HEK293 (cell line): ENCODE data around the gene KIAA1671.
A peak's percentile ranks its signal among the peaks of the same experiment; 100 is the strongest.

Experiments used
- CTCF ChIA-PET: fragments of 350-600 bp; formaldehyde crosslinking; extraction: SDS; loops from one replicate; lab custom pipeline; 2021; ENCODE audit warnings: antibody characterized with exemption; lab: Yijun Ruan, JAX
- POLR2A ChIA-PET: fragments of 300-600 bp; formaldehyde crosslinking; extraction: SDS; loops from one replicate; lab custom pipeline; 2020; ENCODE audit warnings: antibody characterized with exemption, inconsistent platforms; lab: Yijun Ruan, JAX
- H3K27ac ChIP-seq: fragments of 200-500 bp; sonication (Bioruptor generic); 2 replicates; pipeline ENCODE4 v1.5.1; 2014; ENCODE audit warnings: low read depth, low read length, control low read depth, inconsistent platforms; ENCODE audit errors: extremely low read depth
- H3K36me3 ChIP-seq, 2 experiments: fragments of 200-500 bp in 1 of 2; sonication (Bioruptor generic) in 1 of 2; 1 replicate in 1 of 2; 2 replicates in 1 of 2; pipeline ENCODE4 v1.5.1; 2014 to 2017; ENCODE audit warnings: inconsistent platforms in 2 of 2, low read length in 2 of 2; ENCODE audit not compliant: control insufficient read depth in 2 of 2, insufficient read depth in 1 of 2
- H3K4me1 ChIP-seq: fragments of 200-500 bp; sonication (Bioruptor generic); 2 replicates; pipeline ENCODE4 v1.5.1; 2014; ENCODE audit warnings: mild to moderate bottlenecking, low read length, inconsistent platforms; ENCODE audit not compliant: control insufficient read depth, insufficient read depth
- H3K4me3 ChIP-seq: 2 replicates; pipeline ENCODE4 v1.5.1; 2011; ENCODE audit warnings: low read depth, mild to moderate bottlenecking, control low read depth, low read length, moderate library complexity
- H3K9me3 ChIP-seq: fragments of 200-500 bp; sonication (Bioruptor generic); 2 replicates; pipeline ENCODE4 v1.5.1; 2014; ENCODE audit warnings: low read depth, low read length, inconsistent platforms; ENCODE audit not compliant: control insufficient read depth, insufficient read depth
- GLI2 ChIP-seq: fragments of 450-650 bp; formaldehyde crosslinking; IDR thresholded peaks from 2 replicates; pipeline ENCODE4; 2017; ENCODE audit warnings: missing biosample characterization, missing genetic modification characterization, low read depth, borderline replicate concordance
- MZF1 ChIP-seq: fragments of 450-650 bp; formaldehyde crosslinking; IDR thresholded peaks from 2 replicates; pipeline ENCODE4 v1.5.1; 2017; ENCODE audit warnings: missing biosample characterization, missing genetic modification characterization, borderline replicate concordance
- SP7 ChIP-seq: fragments of 450-650 bp; formaldehyde crosslinking; IDR thresholded peaks from 2 replicates; pipeline ENCODE4 v1.5.1; 2016; ENCODE audit warnings: missing biosample characterization, missing genetic modification characterization
- ZBTB17 ChIP-seq: fragments of 450-650 bp; formaldehyde crosslinking; IDR thresholded peaks from 2 replicates; pipeline ENCODE4 v1.5.1; 2016; ENCODE audit warnings: missing biosample characterization, missing genetic modification characterization
- ZFP3 ChIP-seq: fragments of 450-650 bp; formaldehyde crosslinking; IDR thresholded peaks from 2 replicates; pipeline ENCODE4 v1.5.1; 2016; ENCODE audit warnings: low read depth, missing biosample characterization, missing genetic modification characterization
- ZFP37 ChIP-seq: fragments of 450-650 bp; formaldehyde crosslinking; IDR thresholded peaks from 2 replicates; pipeline ENCODE4 v1.5.1; 2016; ENCODE audit warnings: missing biosample characterization, missing genetic modification characterization
- ZFP69B ChIP-seq: fragments of 450-650 bp; formaldehyde crosslinking; IDR thresholded peaks from 2 replicates; pipeline ENCODE4 v1.5.1; 2016; ENCODE audit warnings: missing biosample characterization, missing genetic modification characterization
- ZNF112 ChIP-seq: fragments of 450-650 bp; formaldehyde crosslinking; IDR thresholded peaks from 2 replicates; pipeline ENCODE4 v1.5.0; 2017; ENCODE audit warnings: missing biosample characterization, missing genetic modification characterization
- ZNF121 ChIP-seq: fragments of 450-650 bp; formaldehyde crosslinking; IDR thresholded peaks from 2 replicates; pipeline ENCODE4 v1.5.1; 2016; ENCODE audit warnings: missing biosample characterization, missing genetic modification characterization
- ZNF19 ChIP-seq: fragments of 450-650 bp; formaldehyde crosslinking; IDR thresholded peaks from 2 replicates; pipeline ENCODE4; 2016; ENCODE audit warnings: missing biosample characterization, missing genetic modification characterization, low read depth
- ZNF221 ChIP-seq: fragments of 450-650 bp; formaldehyde crosslinking; IDR thresholded peaks from 2 replicates; pipeline ENCODE4 v1.5.1; 2017; ENCODE audit warnings: missing biosample characterization, missing genetic modification characterization, borderline replicate concordance
- ZNF223 ChIP-seq: fragments of 450-650 bp; formaldehyde crosslinking; IDR thresholded peaks from 2 replicates; pipeline ENCODE4 v1.5.1; 2016; ENCODE audit warnings: missing biosample characterization, missing genetic modification characterization
- ZNF280C ChIP-seq: fragments of 450-650 bp; formaldehyde crosslinking; IDR thresholded peaks from 2 replicates; pipeline ENCODE4 v1.5.1; 2016; ENCODE audit warnings: missing biosample characterization, missing genetic modification characterization
- ZNF404 ChIP-seq: fragments of 450-650 bp; formaldehyde crosslinking; IDR thresholded peaks from 2 replicates; pipeline ENCODE4 v1.5.1; 2017; ENCODE audit warnings: missing biosample characterization, missing genetic modification characterization
- ZNF426 ChIP-seq: fragments of 450-650 bp; formaldehyde crosslinking; IDR thresholded peaks from 2 replicates; pipeline ENCODE4 v1.5.1; 2017; ENCODE audit warnings: missing biosample characterization, missing genetic modification characterization, mild to moderate bottlenecking, inconsistent platforms, moderate library complexity
- ZNF473 ChIP-seq: fragments of 450-650 bp; formaldehyde crosslinking; IDR thresholded peaks from 2 replicates; pipeline ENCODE4 v1.5.1; 2017; ENCODE audit warnings: missing biosample characterization, missing genetic modification characterization
- ZNF518A ChIP-seq: fragments of 450-650 bp; formaldehyde crosslinking; conservative IDR thresholded peaks from 2 replicates; pipeline ENCODE4 v1.5.1; 2016; ENCODE audit warnings: low read depth, missing biosample characterization, missing genetic modification characterization
- ZNF521 ChIP-seq: fragments of 450-650 bp; formaldehyde crosslinking; IDR thresholded peaks from 2 replicates; pipeline ENCODE4 v1.5.1; 2017; ENCODE audit warnings: missing biosample characterization, mild to moderate bottlenecking, missing genetic modification characterization
- ZNF843 ChIP-seq: fragments of 450-650 bp; formaldehyde crosslinking; IDR thresholded peaks from 2 replicates; pipeline ENCODE4 v1.5.1; 2016; ENCODE audit warnings: missing biosample characterization, missing genetic modification characterization

Gene KIAA1671

GRCh38 chr22:25102722-25103121 lies 150.2 kb downstream of the KIAA1671 start:
- no peak overlapping the region for H3K4me3 ChIP-seq
- no peaks in the 10 kb centered on the region for H3K4me1 ChIP-seq
- no peak overlapping the region for H3K27ac ChIP-seq
- no peaks in the 10 kb centered on the region for H3K9me3 ChIP-seq
- ChIA-PET CTCF (interaction anchor here (1.5 kb wide), 1 partner anchor 9 kb away, joined by 6 read pairs; no protein-coding TSS in a partner anchor), POLR2A (no interaction called here)
- TF ChIP-seq ZNF521 (tag by site-specific recombination) (no peak), ZNF426 (tag by site-specific recombination) (no peak), ZNF473 (tag by site-specific recombination) (no peak), ZNF112 (no peak), MZF1 (tag by site-specific recombination) (no peak), SP7 (tag by site-specific recombination) (no peak), ZNF221 (tag by site-specific recombination) (no peak), ZFP37 (tag by site-specific recombination) (no peak), ZNF404 (tag by site-specific recombination) (no peak), ZFP69B (tag by site-specific recombination) (no peak), ZNF518A (no peak), ZFP3 (tag by site-specific recombination) (no peak), ZBTB17 (no peak), ZNF121 (tag by site-specific recombination) (no peak)
- H3K36me3 ChIP-seq, result no peaks in the 10 kb centered on the region

- Histone ChIP-seq H3K4me3 (no peak overlapping the region), H3K9me3 (no peaks in the 10 kb centered on the region), H3K27ac (no peak overlapping the region), H3K36me3 (no peaks in the 10 kb centered on the region), H3K4me1 (no peaks in the 10 kb centered on the region)
- POLR2A ChIA-PET, result no interaction called here
- CTCF ChIA-PET, result interaction anchor here (0.6 kb wide), 1 partner anchor 339 kb away, joined by 3 read pairs; no protein-coding TSS in a partner anchor
- TF ChIP-seq GLI2 (tag by site-specific recombination), result no peak
- TF ChIP-seq ZFP3 (tag by site-specific recombination), result peak; percentile 86
- TF ChIP-seq ZNF19 (tag by site-specific recombination), result no peak
- no peak for TF ChIP-seq ZNF843
- TF ChIP-seq ZNF280C (tag by site-specific recombination), result no peak
- TF ChIP-seq ZNF223 (tag by site-specific recombination), result no peak
These were observed 151.9 kb downstream of the KIAA1671 start for GRCh38 chr22:25104367-25104766.
